ENCODE measurements around the gene FAM193B.

DNA sequence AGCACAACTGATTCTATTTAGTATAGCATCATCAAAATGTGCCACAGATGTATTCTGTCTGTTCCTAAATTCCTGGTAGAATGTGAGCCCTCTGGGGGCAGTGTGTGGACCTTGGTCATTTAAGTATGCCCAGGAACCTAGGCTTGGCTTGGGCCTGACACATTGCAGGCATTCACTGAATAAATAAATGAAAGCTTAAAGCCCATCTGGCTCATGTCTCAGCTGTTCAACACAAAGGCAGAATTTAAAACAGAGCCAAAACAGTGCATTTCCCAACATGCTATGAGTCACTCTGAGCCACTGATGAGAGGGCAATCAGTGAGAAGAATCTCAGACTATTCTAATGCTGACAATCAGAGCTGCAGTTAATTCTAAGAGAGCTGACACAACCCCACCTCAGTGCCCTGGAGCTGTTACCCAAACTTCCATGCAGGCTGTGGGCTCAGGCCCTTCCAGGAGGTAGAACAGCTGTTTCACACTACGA lies 8.1 kb downstream of the FAM193B start:
- 0 out of 2 replicates have a peak, but pooled peaks have one; percentile 19 for TF ChIP-seq SNAI2 (CRISPR knock-in tag; IDR thresholded peaks at IDR 0.05)
- TF ChIP-seq, protein P1, sequence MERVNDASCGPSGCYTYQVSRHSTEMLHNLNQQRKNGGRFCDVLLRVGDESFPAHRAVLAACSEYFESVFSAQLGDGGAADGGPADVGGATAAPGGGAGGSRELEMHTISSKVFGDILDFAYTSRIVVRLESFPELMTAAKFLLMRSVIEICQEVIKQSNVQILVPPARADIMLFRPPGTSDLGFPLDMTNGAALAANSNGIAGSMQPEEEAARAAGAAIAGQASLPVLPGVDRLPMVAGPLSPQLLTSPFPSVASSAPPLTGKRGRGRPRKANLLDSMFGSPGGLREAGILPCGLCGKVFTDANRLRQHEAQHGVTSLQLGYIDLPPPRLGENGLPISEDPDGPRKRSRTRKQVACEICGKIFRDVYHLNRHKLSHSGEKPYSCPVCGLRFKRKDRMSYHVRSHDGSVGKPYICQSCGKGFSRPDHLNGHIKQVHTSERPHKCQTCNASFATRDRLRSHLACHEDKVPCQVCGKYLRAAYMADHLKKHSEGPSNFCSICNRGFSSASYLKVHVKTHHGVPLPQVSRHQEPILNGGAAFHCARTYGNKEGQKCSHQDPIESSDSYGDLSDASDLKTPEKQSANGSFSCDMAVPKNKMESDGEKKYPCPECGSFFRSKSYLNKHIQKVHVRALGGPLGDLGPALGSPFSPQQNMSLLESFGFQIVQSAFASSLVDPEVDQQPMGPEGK (CRISPR knock-in tag; IDR thresholded peaks at IDR 0.05; ENCODE audit: borderline replicate concordance): peak; percentile 46; the same call in 1 of the 2 replicates
- peak; percentile 87 for TF ChIP-seq ISL1 (CRISPR knock-in tag; IDR thresholded peaks at IDR 0.05)
- no peak for TF ChIP-seq RARB (CRISPR knock-in tag; IDR thresholded peaks at IDR 0.05)
- no peak for TF ChIP-seq BACH2 (CRISPR knock-in tag; IDR thresholded peaks at IDR 0.05; ENCODE audit: borderline replicate concordance)
- no peak for TF ChIP-seq OSR1 (CRISPR knock-in tag; IDR thresholded peaks at IDR 0.05)
- peak; percentile 41; the same call in 1 of the 2 replicates for TF ChIP-seq ZFP3 (CRISPR knock-in tag; IDR thresholded peaks at IDR 0.05)
